ENCODE results near the gene ZFYVE28. TPM values are rescaled to one million over a fixed set of nuclear protein-coding genes. Genes with fewer than 3 reads are reported as not detected.

ZFYVE28 gene
- total RNA-seq, 4 donors from 2014 or later, result 8.9 to 19.1 (median 16.4) TPM

DNA sequence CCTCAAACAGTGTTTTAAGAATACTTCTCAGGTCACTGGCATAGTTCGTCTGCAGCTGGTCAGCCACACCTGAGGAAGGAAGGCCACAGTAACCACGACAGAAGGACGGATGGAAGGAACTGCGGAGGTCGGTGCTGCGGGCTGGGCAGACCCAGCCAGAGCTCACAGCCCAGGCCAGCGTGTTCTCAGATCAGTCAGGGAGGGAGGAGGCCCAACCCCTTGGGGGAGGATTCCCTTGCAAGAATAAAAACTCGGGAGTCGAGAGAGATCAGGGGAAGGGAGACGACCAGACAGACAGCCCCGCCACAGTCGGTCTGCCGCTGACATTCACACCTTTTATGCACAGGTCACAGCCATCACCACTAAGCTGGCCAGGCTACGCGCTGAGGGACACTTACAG, 145.2 kb downstream of the ZFYVE28 start:
- Histone ChIP-seq H3K9me3 (no peaks in the 10 kb centered on the region), H3K4me1 (no peaks in the 10 kb centered on the region), H3K36me3 (no peaks in the 10 kb centered on the region), H3K27ac (no peak overlapping the region), H3K27me3 (no peaks in the 10 kb centered on the region), H3K4me3 (replicated peaks in 1 of 3) (no peak overlapping the region)
- WGBS, 2 donors, result 81 to 83% methylated on average over 15 of the region's 15 CpGs
- intact Hi-C loops (cut with DNase I), result no loop called here
- DNase-seq, result no peak
- TF ChIP-seq POLR2A (IDR thresholded peaks at IDR 0.05), result no peak
- TF ChIP-seq, protein P1, sequence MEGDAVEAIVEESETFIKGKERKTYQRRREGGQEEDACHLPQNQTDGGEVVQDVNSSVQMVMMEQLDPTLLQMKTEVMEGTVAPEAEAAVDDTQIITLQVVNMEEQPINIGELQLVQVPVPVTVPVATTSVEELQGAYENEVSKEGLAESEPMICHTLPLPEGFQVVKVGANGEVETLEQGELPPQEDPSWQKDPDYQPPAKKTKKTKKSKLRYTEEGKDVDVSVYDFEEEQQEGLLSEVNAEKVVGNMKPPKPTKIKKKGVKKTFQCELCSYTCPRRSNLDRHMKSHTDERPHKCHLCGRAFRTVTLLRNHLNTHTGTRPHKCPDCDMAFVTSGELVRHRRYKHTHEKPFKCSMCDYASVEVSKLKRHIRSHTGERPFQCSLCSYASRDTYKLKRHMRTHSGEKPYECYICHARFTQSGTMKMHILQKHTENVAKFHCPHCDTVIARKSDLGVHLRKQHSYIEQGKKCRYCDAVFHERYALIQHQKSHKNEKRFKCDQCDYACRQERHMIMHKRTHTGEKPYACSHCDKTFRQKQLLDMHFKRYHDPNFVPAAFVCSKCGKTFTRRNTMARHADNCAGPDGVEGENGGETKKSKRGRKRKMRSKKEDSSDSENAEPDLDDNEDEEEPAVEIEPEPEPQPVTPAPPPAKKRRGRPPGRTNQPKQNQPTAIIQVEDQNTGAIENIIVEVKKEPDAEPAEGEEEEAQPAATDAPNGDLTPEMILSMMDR (IDR thresholded peaks at IDR 0.05), result no peak

DNA sequence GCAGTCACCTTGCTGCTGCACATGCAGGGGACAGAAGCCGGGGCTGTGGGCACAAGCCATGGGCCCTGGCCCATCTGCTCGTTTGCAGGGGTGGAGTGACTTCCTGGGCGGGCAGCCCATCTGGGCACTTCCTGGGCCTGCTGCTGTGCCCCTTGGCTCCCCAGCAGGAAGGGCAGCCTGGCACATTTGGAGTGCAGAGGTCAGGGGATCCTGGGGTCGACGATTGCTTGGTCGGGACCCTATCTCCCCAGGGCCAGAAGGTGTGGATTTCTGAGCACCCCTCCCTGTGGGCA, 145.7 kb downstream of the ZFYVE28 start:
- Histone ChIP-seq H3K4me3 (replicated peaks in 1 of 3) (no peak overlapping the region), H3K36me3 (no peaks in the 10 kb centered on the region), H3K27ac (no peak overlapping the region), H3K4me1 (no peaks in the 10 kb centered on the region), H3K9me3 (no peaks in the 10 kb centered on the region), H3K27me3 (no peaks in the 10 kb centered on the region)
- 83 to 91% methylated on average over 4 to 5 of the region's 6 CpGs for WGBS, 2 donors
- TF ChIP-seq POLR2A (IDR thresholded peaks at IDR 0.05), result no peak
- TF ChIP-seq, protein P1 (IDR thresholded peaks at IDR 0.05), result no peak
- intact Hi-C loops (cut with DNase I), result no loop called here
- no peak for DNase-seq

DNA sequence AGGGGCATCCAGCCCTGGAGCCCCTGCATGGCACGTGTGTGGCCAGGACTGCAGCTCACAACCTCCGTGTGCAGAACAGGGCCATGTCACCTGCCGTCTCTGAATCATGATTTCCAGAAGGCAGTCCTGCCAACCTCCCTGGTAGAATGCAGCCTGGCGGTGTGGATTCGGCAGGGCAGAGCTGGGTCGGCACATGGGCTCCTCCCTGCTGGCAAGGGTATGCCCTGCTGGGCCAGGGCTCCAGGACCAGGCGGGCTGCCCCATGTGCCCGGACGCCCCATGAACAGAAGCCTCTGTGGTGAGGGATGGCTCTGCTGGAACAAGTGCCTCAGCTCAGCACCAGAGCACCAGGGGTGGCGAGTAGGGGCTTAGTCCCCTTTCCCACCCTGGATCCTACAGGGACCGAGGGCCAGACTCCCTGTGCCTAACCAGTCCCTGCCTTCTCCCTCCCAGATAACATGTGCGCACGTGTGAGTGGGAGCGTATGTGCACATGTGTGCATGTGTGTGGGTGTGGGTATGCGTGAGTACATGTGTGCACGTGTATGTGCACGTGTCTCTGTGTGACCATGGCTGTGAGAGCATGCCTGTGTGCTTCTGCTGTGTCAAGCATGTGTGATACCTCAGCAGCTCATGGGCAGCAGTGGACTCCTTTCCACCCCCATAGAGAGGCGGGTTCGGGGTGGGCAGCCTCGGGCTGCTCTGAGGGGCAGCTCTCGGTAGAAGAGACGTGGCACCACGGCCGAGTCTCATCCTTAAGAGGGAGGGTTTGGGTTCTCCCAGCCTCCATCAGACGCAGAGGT, 146.2 kb downstream of the ZFYVE28 start:
- intact Hi-C loops (cut with DNase I), result no loop called here
- no peak for DNase-seq
- 91 to 94% methylated on average over 18 to 23 of the region's 25 CpGs for WGBS, 2 donors
- H3K27ac ChIP-seq, result no peak overlapping the region
- no peaks in the 10 kb centered on the region for H3K27me3 ChIP-seq
- H3K36me3 ChIP-seq, result no peaks in the 10 kb centered on the region
- no peak overlapping the region for H3K4me3 ChIP-seq (replicated peaks in 1 of 3)
- no peaks in the 10 kb centered on the region for H3K4me1 ChIP-seq
- H3K9me3 ChIP-seq, result no peaks in the 10 kb centered on the region
- TF ChIP-seq POLR2A (IDR thresholded peaks at IDR 0.05), result no peak
- TF ChIP-seq, protein P1 (IDR thresholded peaks at IDR 0.05), result no peak

DNA sequence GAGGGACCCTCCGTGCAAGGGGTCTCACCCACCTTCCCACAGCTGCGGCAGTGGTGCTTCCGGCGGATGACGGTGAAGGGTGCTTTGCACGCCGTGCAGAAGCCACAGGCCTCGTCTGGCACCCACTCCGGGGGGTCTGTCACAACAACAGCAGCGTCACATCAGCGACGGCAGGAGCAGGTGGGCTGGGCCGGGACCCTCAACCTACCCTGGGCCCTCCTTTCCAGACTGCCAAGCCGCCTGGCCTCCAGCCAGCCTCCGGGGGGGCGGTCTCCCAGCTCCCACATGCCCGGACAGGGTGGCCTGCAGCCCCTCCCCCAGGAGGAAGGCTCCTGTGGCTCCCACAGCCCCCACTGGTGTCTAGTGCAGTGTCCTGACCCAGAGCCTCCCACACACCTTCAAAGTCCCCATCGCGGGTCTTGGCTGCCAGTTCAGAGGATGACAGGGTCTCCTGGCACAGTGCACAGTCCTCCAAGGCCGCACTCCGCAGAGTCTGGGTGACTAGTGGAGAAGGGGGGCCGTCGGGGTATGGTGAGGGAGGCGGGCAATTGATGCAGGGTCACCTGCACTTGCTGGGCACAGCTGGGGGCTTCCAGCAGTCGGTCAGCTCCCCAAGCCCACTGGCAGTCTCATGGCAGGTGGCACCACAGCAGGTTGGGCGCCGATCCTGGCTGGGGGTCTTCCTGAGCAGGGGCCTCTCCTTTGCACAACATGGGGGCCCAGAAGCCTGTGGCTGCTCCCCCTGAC, 147.0 kb downstream of the ZFYVE28 start:
- Histone ChIP-seq H3K9me3 (no peaks in the 10 kb centered on the region), H3K4me3 (replicated peaks in 1 of 3) (no peak overlapping the region), H3K4me1 (peaks cover 4% of the 10 kb centered on the region in 2 donors), H3K27me3 (no peaks in the 10 kb centered on the region), H3K27ac (no peak overlapping the region), H3K36me3 (no peaks in the 10 kb centered on the region)
- intact Hi-C loops (cut with DNase I), result no loop called here
- WGBS, 2 donors, result 89 to 94% methylated on average over 9 to 10 of the region's 27 CpGs
- DNase-seq, result no peak
- no peak for TF ChIP-seq POLR2A (IDR thresholded peaks at IDR 0.05)
- TF ChIP-seq, protein P1 (IDR thresholded peaks at IDR 0.05), result no peak
